RKO (cell line): ENCODE results near the gene CEP135.
"Not testable (repeated sequence)": the region's sequence is repeated elsewhere in the genome, so short reads cannot be mapped to it uniquely, and the experiment has no call there.

Experiments
- DNase-seq: peaks from one replicate; pipeline ENCODE4 v3.0.0-alpha.2; 2016; ENCODE audit warnings: low spot score

Gene CEP135

DNA sequence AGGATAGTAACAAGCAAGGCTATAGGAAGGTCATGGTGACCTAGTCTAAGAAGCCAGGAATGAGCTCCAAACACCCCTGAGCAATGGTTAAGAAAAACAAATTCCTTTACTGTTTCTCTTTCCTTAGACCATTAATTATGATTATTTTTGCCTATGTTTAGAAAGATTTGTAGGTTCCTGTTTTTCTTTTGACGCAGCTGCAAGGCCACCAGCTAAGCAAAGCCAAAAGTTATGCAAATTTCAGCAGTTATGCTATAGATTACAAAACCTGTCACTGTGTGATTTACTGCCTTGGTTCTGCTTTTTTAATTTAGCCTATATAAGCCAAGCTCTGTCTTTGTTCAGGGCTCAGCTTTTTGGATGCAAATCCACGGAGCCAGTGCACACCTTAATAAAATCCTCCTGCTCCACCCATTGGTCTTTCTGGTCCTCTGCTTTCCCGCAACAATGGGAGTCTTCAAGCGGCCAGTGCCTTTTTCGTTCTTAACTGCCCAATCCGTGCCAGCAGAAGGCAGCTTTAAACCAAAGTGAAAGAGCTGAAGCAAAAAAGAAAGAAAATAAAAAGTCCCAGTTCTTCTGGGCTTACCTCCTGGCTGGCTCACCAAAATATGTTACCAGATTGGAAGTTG lies 1.4 kb upstream of the CEP135 start:
- no peak for DNase-seq

DNA sequence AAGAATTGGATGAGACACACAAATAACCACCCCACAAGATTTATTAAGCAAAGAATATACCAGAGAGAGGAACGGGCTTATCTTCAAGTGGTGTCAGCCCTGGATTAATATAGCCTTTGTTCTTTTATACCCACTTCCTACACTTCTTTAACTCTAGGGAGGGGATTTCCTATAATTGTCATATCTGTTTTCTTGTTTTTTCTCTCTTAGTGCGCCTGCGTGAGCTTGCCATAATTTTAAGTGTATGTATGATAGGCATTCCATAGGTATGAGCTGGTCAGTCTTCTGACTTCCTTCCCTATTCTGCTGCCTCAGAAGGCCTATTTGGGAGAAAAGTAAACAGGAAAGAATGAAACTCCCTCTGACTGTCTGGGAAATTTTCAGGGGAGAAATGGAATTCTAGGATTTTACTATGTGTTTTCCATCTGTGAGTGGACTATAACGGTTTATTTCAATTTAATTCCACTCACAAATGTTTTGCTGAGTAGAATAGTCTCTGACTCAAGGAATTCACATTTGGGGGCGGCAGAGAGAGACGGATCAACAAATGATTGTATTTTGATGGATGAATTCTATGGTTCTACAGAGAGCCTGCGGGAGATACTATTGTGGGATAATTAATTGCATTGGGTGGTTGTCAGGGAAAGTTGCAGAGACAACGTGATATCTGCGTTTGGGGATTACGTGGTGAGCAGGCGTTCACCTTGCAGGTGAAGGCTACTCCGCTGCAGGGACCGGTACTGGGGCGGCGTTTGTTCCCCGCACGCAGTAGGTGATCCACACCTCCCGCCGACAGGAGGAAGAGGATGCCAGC lies 626 bp upstream of the CEP135 start:
- peak; percentile 98 for DNase-seq

DNA sequence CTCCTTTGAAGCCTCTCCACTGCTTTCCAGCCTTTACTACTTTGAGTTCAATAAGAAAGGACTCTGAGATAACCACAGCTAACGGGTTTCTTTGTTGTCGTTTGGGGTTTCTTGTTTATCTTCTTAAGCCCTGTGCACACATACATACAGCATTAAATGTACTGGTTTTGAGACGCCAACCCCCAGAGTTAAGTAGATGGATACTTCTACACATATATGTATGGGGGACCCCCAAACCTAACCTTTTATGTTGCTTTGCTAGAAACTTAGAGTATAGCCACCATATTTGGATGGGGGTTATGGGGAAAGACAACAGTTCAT lies 697 bp downstream of the CEP135 start:
- DNase-seq, result peak; percentile 28

DNA sequence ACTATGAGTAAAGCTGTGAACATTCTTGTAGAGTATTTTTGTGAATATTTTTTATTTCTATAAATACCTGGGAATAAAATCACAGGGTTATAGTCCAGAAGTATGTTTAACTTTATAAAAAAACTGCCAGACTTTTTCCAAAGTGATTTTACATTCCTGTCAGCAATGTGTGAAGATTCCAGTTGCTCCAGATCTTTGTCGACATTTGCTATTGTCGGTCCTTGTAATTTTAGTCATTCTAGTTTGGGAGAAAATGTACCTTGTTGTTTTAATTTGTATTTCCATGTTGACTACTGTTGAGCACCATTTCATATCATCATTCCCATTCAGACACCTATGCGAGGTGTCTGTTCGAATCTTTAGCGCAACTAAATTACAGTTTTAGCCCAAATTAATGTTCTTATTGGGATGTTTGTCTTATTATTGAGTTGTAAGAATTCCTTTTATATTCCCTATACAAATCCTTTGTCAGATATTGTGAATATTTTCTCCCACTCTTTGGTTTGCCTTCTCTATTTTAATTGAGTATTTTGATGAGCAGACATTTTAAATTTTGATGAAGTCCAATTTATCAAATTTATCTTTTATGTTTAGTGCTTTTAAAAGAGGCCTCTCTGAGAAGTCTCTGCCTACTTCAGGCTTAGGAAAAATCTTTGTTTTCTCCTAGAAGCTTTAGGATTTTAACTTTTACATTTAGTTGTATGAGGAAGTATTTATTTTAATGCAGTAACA lies 2.6 kb downstream of the CEP135 start:
- no peak for DNase-seq

DNA sequence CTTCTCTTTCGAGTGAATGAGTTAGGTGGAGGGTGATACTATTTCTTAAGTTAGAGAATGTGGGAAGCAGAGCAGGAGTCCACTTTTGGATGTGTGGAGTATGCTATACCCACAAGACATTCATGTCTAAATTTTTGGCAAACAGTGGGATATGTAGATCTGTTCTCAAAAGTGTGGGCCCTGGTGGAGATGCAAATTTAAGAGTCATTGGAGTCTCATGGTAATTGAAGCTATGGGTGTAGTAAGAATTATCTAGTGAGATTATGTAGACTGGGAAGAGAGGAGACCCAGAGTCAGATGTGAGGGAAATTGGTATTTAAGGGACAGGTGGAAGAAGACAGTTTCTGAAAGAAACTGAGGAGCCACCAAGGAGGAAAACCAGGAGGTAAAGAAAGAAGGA lies 7.0 kb downstream of the CEP135 start:
- DNase-seq, result no peak

DNA sequence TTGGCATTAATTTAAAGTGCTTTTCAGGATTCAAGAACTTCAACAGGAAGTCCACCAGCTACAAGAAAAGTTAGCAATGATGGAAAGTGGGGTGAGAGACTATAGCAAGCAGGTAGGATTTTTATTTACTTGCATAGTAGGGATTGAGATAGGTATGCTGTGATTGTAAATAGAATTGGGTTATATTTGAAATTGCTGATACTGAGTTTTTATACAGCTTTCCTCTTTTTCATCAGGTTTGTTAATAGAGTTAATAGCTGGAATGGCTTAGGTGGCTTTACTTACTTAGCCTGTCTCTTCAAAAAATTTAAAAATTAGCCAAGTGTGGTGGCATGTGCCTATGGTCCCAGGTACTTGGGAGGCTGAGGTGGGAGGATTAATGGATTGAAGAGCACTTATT lies 10.9 kb downstream of the CEP135 start:
- DNase-seq, result no peak

DNA sequence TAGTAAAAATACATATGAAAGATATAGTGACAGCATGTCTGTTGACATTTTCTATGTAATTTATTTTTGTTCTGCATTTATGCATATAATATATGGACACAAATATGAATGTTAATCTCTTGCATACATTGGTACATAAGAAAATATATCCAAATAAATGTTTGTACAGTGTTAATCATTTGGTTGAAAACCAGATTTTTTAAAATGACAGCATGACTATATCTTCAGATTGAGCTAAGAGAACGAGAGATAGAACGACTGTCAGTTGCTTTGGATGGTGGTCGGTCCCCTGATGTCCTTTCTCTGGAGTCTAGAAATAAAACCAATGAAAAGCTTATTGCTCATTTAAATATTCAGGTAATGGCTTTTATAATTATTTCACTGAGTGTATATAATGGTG lies 15.3 kb downstream of the CEP135 start:
- DNase-seq, result no peak

DNA sequence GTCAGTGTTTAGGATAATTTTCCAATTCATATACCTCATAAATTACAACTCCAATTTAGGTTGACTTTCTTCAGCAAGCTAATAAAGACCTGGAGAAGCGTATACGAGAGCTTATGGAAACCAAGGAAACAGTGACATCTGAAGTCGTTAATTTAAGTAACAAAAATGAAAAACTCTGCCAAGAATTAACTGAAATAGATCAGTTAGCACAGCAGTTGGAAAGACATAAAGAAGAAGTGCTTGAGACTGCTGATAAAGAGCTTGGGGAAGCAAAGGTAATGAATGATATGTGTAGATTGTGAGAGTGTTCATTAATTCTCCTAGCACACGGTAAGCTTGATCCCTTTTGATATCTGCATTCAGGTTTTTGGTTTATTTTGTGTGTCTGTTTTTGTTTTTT lies 16.8 kb downstream of the CEP135 start:
- DNase-seq, result no peak

DNA sequence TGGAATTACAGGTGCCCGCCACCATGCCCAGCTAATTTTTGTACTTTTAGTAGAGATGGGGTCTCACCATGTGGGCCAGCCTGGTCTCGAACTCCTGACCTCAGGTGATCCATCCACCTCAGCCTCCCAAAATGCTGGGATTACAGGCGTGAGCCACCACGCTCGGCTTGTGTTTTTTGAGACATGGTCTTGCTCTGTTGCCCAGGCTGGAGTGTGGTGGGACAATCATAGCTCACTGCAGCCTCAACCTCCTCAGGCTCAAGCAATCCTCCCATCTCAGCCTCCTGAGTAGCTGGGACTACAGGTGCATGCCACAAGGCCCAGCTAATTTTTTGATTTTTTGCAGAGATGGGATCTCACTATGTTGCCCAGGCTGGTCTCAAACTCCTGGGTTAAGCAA lies 17.6 kb downstream of the CEP135 start:
- DNase-seq, result not testable (repeated sequence)

DNA sequence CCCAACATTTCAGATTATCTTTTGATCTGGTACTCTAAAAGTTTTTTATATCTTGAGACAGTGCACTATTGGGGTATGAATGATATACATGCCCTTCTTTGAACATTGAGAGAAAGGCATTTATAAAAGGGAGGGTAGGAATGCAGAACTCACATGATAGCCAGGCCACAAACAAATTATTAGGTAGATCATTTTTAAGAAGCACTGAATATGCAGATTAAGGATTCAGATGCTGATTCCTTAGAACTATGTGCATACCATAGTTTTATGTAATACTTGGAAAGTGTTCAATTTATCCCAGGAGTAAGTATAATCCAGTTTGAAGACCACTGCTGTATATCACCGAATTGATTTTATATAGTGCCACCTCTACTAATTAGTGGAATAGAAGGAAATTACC lies 18.6 kb downstream of the CEP135 start:
- no peak for DNase-seq

DNA sequence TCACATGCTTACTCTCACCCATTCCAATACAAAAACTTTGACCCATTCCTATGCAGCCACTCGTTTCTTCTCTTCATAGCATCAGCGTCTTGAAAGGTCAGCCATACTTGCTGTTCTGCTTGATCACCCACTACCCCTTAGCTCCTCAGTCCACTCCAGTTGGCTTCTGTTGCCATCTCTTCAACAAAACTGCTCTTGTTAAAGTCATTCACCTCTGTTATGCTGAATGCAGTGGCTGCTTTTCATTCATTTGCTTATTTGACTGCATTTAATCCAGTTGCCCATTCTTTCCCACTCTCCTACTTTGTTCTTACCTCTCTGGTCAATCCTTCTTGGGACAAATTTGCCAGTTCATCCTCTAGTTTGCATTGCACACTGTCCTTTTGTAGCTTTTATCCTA lies 24.9 kb downstream of the CEP135 start:
- DNase-seq, result no peak

DNA sequence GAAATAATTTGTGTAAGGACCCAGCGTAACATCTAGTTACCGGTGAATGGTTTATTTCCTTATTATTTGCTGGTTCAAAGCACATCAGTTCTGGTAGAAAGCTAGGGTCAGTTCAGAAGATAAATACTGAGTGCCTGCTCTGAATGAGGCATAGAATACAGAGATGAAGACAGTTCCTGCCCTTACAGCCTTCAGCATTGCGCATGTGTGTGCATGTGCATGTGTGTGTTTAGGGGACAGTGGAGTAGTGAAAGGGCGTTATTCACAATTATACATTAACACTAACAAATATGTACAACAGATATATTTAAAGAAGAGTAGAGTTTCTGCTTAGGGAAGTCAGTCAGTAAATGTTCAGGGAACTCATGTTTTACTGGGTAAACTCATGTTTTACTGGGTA lies 29.1 kb downstream of the CEP135 start:
- no peak for DNase-seq

DNA sequence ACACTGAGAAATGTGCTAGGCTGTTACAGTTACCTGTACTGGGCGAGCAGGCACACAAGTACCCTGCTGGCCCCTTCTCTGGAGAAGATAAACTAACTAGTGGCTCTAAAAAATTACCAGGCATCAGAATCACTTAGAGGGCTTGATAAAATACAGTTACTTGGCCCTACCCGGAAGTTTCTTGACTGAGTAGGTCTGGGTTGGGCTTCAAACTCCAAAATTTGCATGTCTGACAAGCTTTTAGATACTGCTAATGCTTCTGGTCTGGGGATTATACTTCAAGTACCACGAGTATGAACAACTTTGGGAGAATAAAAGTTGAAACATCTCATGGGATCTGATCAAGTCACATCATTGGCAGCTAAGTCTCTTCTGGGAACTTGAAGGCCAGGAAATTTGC lies 30.8 kb downstream of the CEP135 start:
- no peak for DNase-seq

DNA sequence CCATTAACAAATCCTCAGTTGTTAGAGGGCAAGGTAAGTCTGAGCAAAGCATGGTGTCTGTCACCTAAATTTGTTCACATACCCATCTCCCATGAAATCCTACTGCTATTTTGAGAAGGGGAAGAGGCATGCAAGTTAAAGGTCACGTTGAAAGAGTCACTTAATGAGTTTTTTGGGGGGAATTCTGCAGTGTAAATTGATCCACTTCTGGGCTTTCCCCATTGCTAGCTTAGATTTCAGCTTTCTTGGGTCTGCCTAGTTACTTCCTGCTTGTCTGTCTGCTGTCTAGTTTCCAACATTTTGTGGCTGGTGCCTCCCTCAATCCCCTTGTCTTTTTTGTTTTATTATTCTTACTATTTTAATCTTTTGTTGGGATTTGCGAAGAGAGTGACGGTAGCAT lies 32.0 kb downstream of the CEP135 start:
- no peak for DNase-seq

DNA sequence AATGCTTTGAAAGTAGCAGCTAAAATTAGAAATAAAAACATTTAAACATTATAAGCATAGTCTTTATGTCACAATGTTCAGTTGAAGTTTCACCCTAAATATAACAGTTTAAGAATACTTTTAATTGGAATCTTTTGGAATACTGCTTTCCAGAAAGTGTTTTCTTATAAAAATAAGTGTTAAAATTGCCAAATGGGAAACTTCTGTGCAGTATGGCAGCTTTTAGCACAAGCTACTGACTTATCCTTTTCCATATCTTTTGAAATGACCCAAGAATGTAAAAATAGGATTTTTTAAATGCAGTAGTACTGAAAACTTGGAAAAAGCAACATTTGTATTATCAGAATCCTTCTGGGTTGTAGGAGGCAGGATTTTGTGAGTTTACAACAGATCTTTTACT lies 34.2 kb downstream of the CEP135 start:
- no peak for DNase-seq

DNA sequence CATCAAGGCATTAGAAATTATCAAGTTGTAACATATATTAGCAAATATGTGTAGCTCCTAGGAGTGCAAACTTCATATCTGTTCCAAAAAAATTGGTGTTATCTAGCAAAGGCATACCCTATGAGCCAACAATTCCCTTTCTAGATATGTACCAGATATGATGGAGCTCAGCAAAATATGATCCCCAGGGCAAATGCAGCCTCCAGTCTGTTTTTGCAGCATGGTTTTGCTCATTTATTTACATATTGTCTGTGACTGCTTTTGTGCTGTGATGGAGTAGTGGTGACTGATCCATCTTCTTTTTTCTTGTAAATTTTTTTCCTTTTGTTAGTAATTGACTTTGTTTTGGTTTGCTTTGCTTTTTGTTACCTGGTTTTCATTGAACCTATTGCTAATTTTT lies 41.0 kb downstream of the CEP135 start:
- DNase-seq, result no peak

DNA sequence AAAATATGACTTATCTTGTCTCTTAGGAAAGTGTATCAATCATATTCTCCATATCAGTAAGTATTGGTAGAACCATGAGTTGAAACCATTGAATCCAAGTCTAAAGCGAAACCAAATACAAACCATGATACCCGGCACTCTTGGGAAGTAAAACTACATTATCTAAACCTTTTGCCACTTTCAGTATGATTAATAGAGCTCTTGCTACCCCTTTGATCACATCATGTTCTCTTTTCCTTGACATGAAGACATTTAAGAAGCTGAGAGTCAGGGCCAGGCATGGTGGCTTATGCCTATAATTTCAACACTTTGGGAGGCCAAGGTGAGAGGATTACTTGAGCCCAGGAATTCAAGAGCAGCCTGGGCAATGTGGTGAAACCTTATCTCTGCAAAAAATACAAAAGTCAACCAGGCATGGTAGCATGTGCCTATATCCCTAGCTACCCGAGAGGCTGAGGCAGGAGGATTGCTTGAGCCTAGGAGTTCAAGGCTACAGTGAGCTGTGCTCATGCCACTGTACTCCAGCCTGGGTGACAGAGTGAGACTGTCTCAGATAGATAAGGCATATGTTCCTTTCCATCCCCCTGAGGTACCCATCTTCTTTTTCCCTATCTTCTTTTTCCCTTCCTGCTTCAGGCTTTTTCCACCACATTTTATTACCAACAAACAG lies 45.4 kb downstream of the CEP135 start:
- DNase-seq, result no peak

DNA sequence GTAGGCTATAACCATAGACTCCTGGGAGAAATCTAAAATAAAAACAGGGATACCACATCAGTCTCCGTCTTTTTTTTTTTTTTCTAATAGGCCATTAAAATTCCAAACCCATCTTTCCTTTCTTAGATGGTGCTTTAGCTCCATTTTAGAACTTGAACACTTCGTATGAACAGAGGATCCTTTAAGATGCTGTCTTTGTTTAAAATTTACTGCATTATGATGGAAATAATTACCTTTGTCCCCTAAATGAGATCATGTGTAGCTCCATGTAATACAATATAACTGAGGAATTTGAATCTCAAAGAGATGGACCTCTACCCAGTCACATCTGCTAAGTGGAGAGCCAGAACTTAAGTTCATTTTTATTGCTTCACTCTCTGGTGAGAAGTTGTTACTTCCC lies 47.9 kb downstream of the CEP135 start:
- no peak for DNase-seq

DNA sequence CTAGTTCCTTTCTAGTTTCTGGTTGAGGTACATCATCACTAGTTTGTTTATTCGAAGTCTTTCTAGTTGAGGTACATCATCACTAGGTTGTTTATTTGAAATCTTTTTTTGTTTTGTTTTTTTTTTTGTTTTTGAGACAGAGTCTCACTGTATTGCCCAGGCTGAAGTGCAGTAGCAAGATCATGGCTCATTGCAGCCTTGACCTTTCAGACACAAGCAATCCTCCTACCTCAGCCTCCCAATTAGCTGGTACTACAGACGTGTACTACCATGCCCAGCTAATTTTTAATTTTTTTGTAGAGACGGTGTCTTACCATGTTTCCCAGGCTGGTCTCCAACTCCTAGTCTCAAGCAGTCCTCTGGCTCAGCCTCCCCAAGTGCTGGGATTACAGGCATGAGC lies 54.9 kb downstream of the CEP135 start:
- DNase-seq, result no peak

DNA sequence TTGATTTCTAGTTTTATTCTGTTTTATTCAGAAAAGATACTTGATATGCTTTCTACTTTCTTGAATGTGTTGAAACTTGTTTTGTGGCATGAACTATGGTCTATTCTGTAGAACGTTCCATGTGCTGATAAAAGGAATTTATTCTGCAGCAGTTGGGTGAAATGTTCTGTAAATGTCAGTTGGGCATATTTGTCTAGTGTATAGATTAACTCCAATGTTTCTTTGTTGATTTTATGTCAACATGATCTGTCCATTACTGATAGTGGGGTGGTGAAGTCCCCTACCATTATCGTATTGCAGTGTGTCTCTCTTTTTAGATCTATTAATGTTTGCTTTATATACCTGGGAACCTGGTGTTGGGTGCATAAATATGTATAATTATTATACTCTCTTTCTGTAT lies 55.5 kb downstream of the CEP135 start:
- no peak for DNase-seq

DNA sequence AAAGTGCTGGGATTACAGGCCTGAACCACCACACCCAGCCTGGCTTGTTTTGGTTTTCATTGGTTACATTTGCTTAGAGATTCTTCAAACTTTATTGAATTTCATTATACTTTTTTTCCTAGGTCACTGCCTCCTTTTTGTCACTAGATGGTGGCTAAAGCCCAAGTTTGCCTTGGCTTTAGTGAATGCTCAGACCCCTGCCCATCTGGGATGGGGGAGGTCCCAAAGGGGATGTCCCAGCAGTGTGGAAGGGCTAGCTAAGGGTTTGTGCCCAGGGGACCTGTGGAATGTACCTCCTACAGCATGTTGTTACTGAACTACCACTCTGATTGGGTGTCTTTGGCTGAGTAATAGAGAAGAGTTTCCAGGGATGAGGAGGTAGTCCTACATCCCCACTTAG lies 58.4 kb downstream of the CEP135 start:
- DNase-seq, result no peak

DNA sequence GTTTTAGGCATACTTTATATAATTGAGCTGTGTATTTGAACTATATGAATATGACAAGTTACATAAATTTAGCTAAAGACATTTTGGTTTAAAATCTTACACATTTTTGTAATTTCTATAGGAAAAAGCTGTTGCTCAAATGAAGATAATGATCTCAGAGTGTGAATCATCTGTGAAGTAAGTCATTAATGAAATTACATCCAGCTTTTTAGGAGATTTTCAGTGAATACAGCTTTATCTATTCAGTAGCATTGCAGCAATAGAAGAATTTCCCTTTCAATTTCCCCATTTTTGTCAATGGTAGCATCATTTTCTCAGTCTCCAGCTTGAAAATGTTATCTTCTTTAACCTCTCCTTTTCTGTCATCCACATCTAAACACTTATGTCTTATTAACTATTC lies 59.5 kb downstream of the CEP135 start:
- no peak for DNase-seq

DNA sequence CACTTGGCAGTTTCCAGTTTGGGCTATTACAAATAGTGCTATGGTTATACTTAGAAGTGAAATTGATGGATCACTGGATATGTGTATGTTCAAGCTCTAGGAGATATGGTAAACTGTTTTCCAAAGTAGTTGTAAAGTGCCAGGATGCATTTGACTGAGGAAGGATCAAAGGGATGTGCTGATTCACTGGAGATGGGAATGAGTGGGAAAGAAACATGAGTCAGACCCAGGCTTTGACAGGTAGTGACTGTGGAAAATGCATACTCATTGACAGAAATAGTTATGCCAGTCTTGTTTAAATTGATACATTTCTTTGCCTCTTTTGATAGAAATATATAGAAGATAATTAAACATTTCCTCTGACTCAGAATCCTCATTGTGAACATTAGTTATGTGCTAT lies 77.9 kb downstream of the CEP135 start:
- peak; percentile 73 for DNase-seq
